CD4-positive, alpha-beta T cell treated with Interferon alpha-2 for 1 hour (primary cell): Measurements from ENCODE around the gene L1CAM.

ENCODE experiments used
- DNase-seq, 2 donors: peaks; one replicate each; pipeline ENCODE4 v3.0.0-alpha.2; 2020 to 2022

L1CAM gene

GRCh38 chrX:153922932-153923857 is 37.2 kb upstream of the L1CAM start:
- DNase-seq = peak in 1 of 2 donors; percentile 33

GRCh38 chrX:153921511-153922446 is 35.8 kb upstream of the L1CAM start:
- no peak for DNase-seq

DNA sequence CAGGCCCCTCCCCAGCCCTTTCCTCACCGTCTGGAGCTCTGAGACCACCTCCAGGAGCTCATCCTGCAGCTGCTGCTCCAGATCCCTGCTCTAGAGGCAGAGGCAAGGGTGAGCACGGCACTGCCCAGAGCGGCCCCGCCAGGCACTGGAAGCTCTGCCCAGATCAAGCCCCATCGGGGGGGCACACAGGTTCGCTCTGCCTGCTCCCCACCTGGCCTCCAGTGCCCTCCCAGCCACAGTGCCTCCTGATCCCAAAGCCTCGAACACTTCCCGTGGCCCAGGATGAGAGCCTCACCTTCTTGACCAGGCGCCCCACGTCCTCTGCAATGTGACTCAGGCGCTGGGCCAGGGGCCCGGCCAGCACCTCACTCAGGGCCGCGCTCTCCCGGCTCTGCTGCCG is 35.1 kb upstream of the L1CAM start:
- DNase-seq = no peak

DNA sequence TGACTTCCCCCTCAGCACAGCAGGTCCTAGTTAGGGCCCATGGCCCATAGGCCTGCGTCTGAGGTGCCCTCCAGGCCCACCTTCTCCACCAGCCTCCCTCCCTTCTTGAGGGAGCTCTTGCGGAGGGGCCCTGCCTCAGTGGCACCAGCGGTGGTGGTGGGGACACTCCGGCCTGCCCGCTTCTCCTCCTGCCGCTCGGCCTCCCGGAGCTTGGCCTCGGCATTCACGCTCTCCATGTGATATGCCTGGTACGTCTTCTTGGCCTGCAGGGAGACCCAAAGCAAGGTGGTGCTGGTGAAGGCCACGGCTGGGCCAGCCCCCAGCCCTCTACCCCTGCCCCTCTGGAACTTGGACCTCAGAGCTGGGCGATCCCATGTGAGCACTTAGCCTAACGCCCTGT is 34.6 kb upstream of the L1CAM start:
- no peak for DNase-seq

DNA sequence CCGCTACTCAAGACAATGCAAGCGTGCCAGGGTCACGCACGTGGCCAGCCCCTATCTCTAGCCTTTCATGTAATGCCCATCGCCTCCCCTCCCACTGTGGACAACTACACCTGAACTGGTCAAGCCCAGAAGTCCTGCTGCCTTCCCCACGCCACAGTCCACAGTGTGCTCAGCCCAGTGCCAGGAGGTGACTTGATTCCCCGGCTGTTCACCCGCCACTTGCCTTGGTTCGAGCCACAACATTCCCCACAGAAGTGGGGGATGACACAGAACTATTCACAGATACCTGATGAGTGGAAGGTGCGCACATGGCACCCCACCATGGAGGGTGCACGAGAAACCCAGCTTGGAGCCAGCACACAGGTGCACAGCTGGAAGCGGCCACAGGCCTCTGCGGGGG is 33.3 kb upstream of the L1CAM start:
- DNase-seq = no peak

GRCh38 chrX:153917869-153918268 is 31.9 kb upstream of the L1CAM start:
- DNase-seq = no peak

DNA sequence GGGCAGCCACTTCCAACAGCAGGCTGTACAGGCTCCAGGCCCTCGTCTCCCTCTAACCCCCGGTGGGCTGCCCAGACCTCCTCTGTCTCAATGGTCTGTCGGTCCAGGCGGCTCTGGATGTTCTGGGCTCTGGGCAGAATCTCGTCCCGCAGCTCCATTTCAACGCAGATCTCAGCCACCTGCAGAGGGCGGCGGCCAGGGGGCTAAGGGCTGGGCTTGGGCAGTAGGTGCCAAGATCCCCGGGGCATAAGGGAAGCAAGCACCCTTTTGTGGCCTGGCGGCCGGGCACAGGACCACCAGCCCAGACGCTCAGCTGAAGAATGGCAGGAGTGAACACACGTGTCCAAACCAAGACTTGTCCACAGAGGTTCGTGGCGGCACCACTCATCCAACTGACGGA is 27.7 kb upstream of the L1CAM start:
- DNase-seq = no peak

DNA sequence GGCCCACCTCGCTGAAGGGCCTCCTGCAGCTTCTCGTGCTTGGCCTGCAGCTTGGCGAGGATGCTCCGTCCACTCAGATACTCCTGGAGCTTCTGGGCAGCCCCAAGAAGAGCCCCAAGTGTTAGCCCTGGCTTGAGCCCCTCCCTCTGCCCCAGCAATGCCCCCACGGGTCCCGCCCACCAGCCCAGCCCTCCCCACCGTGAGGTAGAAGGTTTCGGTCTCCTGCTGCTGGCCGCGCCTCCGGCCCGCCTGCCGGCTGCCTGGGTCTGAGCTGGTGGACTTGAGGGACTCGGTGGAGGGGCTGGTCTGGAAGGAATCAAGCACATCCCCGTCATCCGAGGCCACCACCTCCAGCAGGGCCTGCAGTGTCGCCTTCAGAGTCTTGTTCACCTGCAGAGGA is 27.2 kb upstream of the L1CAM start:
- no peak for DNase-seq

- no peak for DNase-seq
These were observed 25.8 kb upstream of the L1CAM start for GRCh38 chrX:153911798-153912197.

- no peak for DNase-seq
These were observed 24.5 kb upstream of the L1CAM start for GRCh38 chrX:153910446-153910845.

DNA sequence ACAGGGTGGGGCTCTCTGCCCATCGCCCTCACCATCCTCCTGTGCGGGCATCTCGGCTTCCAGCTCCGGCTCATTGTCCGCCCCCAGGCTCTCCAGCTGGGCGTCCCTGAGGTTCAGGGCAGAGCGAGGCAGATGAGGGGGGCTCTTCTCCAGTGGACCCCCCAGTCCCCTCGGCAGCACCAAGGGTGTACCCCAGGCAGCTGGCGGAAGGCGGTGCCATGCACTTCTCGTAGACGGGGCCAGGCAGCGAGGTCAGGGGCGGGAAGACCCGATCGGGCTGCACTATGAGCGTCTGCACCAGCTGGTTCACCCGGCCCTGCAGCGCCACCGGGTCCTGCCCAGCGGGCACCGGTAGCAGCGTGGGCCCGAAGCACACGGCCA is 24.0 kb upstream of the L1CAM start:
- DNase-seq = no peak

GRCh38 chrX:153909024-153909979 is 23.3 kb upstream of the L1CAM start:
- DNase-seq = no peak

- no peak for DNase-seq
These were observed 22.4 kb upstream of the L1CAM start for GRCh38 chrX:153908219-153908860.

DNA sequence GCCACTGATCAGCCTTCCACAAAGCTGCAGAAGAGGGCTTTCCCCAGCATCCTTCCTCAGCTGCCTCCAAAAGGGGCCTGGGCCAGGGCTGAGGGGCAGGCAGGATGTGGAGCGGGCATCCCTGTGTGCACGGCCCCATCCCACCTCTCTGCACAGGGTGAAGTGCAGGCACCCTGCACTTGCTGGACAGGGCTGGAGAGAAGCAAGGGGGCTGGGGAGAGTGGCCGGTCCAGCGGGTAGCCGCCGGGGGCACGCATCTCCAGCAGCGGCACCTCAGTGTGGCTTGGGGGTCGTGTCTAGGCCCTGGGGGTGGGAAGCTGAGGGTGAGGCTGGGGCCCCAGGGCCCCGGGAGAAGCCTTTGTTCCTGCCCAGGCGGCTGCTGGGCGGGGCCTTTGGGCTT is 21.5 kb upstream of the L1CAM start:
- no peak for DNase-seq

- peak; percentile 24 to 40 for DNase-seq
These were observed 20.3 kb upstream of the L1CAM start for GRCh38 chrX:153906126-153906917.

DNA sequence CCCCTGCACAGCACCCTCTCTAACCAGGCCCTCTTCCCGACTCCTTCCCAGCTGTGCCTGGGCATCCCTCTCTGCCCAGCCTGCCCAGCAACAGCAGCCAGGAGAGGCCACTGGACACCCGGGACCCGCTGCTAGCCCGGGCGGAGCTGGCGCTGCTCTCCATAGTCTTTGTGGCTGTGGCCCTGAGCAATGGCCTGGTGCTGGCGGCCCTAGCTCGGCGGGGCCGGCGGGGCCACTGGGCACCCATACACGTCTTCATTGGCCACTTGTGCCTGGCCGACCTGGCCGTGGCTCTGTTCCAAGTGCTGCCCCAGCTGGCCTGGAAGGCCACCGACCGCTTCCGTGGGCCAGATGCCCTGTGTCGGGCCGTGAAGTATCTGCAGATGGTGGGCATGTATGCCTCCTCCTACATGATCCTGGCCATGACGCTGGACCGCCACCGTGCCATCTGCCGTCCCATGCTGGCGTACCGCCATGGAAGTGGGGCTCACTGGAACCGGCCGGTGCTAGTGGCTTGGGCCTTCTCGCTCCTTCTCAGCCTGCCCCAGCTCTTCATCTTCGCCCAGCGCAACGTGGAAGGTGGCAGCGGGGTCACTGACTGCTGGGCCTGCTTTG is 19.6 kb upstream of the L1CAM start:
- no peak for DNase-seq

- no peak for DNase-seq
These were observed 18.3 kb upstream of the L1CAM start, which contains the start of gene AVPR2 for GRCh38 chrX:153903991-153904957. AVPR2 (plus strand) TSS chrX:153904673; CDS start chrX:153905146, 473 bp downstream.

DNA sequence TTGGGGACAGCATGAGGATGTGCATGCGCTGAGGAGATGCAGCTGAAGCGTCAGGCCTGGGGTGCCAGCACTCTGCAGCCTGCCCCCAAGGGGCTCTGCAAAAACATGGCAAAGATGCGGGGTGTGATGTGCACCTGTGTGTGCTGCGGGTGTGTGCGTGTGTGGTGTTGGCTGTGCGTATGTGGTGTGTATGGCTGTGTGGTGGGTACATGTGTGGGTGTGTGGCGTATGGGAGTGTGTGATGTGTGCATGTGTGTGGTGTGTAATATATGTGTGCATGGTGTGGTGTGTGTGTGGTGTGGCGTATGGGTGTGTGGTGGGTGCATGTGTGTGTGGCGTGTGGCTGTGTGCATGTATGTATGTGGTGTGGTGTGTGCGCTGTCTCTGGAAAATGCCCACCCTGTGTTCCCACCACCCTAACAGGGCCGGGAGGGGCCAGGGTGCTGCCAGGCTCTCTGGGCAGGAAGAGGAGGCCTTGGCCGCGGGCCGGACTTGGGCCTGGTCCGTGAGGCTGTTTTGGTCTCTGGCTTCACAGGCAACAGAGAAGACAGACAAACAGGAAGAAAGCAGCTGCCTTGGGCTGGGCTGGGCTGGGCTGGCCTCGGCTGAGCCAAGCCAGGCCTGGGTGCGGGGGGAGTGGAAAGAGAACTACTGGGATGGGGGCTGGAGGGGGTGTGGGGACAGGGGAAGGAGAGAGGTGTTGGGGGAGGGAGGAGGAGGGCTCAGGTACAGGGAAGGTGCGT is 17.4 kb upstream of the L1CAM start:
- no peak for DNase-seq

- no peak for DNase-seq
These were observed 16.4 kb upstream of the L1CAM start for GRCh38 chrX:153902385-153902784.
